ENCODE results near the gene NOD1. TPM values are rescaled to one million over a fixed set of nuclear protein-coding genes. Genes with fewer than 3 reads are reported as not detected.

NOD1 gene
- total and polyA plus RNA-seq, 2 donors (not counting 1 experiment from before 2014, with no cell fraction given), result 20.6 to 28.8 TPM

DNA sequence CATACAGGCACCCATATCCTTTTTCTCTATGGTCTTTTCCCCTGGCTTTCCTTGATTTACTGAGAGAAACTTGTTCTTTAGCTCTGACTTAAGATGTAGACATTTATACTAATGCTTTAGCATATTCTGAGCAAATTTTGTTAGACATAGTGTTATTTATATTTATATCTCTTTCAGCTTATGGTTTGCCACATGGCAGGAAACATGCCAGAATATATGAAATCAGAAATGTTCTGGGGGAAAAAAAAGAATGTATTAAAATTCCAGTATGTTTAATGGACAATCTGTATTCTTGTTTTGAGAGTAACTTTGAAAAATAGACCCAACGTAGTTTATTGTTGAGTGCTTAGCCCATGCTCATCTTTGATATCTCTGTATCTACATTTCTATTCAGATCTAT lies 36.2 kb upstream of the NOD1 start:
- Histone ChIP-seq H3K27me3 (replicated peaks in 1 of 4; ENCODE audit: control extremely low read depth in 1 of 4, control insufficient read depth in 3 of 4, insufficient read depth in 4 of 4, low read length in 3 of 4) (no peaks in the 10 kb centered on the region), H3K79me2 (ENCODE audit: control insufficient read depth, insufficient read depth, low read length) (no peaks in the 10 kb centered on the region), H3K9me3 (ENCODE audit: control extremely low read depth in 1 of 3, control insufficient read depth in 2 of 3, insufficient read depth in 1 of 3, low read length in 2 of 3) (no peaks in the 10 kb centered on the region), H3K4me1 (ENCODE audit: control insufficient read depth in 2 of 2, insufficient read depth in 2 of 2, low read length in 2 of 2) (no peaks in the 10 kb centered on the region), H4K20me1 (ENCODE audit: control insufficient read depth, insufficient read depth, low read length, poor library complexity, severe bottlenecking) (no peaks in the 10 kb centered on the region), H3K36me3 (replicated peaks in 1 of 2; ENCODE audit: control extremely low read depth in 1 of 2, control insufficient read depth in 1 of 2, extremely low read depth in 1 of 2, insufficient read depth in 2 of 2, low read length in 1 of 2) (no peaks in the 10 kb centered on the region), H3K4me2 (replicated peaks; ENCODE audit: low read depth, low read length, poor library complexity, severe bottlenecking) (no peak overlapping the region), H3K27ac (ENCODE audit: low read length in 2 of 2) (no peak overlapping the region), H3K4me3 (ENCODE audit: control extremely low read depth in 1 of 5, extremely low read depth in 1 of 5, insufficient read depth in 1 of 5, low read depth in 2 of 5, low read length in 4 of 5) (no peak overlapping the region), H3K9ac (ENCODE audit: low read length) (no peak overlapping the region), H2AFZ (ENCODE audit: insufficient read depth, low read depth, low read length, poor library complexity, severe bottlenecking) (no peak overlapping the region)
- no peaks in the 10 kb centered on the region for H3K27me3 Mint-ChIP-seq
- H3K4me3 Mint-ChIP-seq, result no peak overlapping the region
- ChIA-PET POLR2A (no interaction called here), CTCF (interaction anchor here (3.8 kb wide), 1 partner anchor 49 kb away, joined by 13 read pairs; no protein-coding TSS in a partner anchor)
- no peak for TF ChIP-seq EZH2 (IDR thresholded peaks at IDR 0.05; ENCODE audit: borderline replicate concordance, insufficient read depth, low read depth, low read length, poor library complexity, severe bottlenecking)
- TF ChIP-seq, protein P1, sequence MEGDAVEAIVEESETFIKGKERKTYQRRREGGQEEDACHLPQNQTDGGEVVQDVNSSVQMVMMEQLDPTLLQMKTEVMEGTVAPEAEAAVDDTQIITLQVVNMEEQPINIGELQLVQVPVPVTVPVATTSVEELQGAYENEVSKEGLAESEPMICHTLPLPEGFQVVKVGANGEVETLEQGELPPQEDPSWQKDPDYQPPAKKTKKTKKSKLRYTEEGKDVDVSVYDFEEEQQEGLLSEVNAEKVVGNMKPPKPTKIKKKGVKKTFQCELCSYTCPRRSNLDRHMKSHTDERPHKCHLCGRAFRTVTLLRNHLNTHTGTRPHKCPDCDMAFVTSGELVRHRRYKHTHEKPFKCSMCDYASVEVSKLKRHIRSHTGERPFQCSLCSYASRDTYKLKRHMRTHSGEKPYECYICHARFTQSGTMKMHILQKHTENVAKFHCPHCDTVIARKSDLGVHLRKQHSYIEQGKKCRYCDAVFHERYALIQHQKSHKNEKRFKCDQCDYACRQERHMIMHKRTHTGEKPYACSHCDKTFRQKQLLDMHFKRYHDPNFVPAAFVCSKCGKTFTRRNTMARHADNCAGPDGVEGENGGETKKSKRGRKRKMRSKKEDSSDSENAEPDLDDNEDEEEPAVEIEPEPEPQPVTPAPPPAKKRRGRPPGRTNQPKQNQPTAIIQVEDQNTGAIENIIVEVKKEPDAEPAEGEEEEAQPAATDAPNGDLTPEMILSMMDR (IDR thresholded peaks at IDR 0.05), result no peak
- ATAC-seq (ENCODE audit: low read depth) (no peak), DNase-seq (no peak)
- no peaks in the 10 kb centered on the region for H3K4me1 Mint-ChIP-seq
- intact Hi-C loops (cut with micrococcal nuclease), result no loop called here
- no CpG with 5 or more reads among the region's 1 CpG for WGBS (ENCODE audit: insufficient coverage)
- no peak overlapping the region for H3K27ac Mint-ChIP-seq
- no peaks in the 10 kb centered on the region for H3K9me3 Mint-ChIP-seq (ENCODE audit: insufficient read depth)

DNA sequence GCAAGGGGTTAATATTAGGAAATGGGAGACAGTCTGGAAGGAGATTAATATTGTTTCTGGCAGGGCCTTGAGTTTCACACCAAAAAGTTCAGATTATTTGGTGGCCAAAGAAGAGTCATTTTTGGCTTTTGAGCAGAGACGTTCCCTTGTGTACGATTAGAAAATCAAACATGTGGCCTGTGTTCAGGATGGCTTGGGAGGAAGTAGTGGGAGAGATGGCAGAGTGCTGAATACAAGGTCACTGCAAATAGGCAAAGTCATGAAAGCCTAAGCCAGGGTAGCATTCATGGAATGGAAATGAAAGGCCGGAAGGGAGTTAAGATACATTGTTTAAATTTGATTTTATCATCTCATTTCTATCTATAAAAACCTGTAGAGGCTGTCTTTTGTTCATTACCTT lies 35.6 kb upstream of the NOD1 start:
- Mint-ChIP-seq H3K9me3 (ENCODE audit: insufficient read depth) (no peaks in the 10 kb centered on the region), H3K27me3 (no peaks in the 10 kb centered on the region), H3K4me1 (no peaks in the 10 kb centered on the region), H3K27ac (no peak overlapping the region), H3K4me3 (no peak overlapping the region)
- WGBS (ENCODE audit: insufficient coverage), result 93% methylated on average over 2 of the region's 3 CpGs
- no peaks in the 10 kb centered on the region for H4K20me1 ChIP-seq (ENCODE audit: control insufficient read depth, insufficient read depth, low read length, poor library complexity, severe bottlenecking)
- H3K4me1 ChIP-seq (ENCODE audit: control insufficient read depth in 2 of 2, insufficient read depth in 2 of 2, low read length in 2 of 2), result no peaks in the 10 kb centered on the region
- H3K27ac ChIP-seq (ENCODE audit: low read length in 2 of 2), result no peak overlapping the region
- POLR2A ChIA-PET, result no interaction called here
- no peaks in the 10 kb centered on the region for H3K79me2 ChIP-seq (ENCODE audit: control insufficient read depth, insufficient read depth, low read length)
- no peak overlapping the region for H3K9ac ChIP-seq (ENCODE audit: low read length)
- no peak overlapping the region for H3K4me3 ChIP-seq (ENCODE audit: control extremely low read depth in 1 of 5, extremely low read depth in 1 of 5, insufficient read depth in 1 of 5, low read depth in 2 of 5, low read length in 4 of 5)
- intact Hi-C loops (cut with micrococcal nuclease), result no loop called here
- H3K9me3 ChIP-seq (ENCODE audit: control extremely low read depth in 1 of 3, control insufficient read depth in 2 of 3, insufficient read depth in 1 of 3, low read length in 2 of 3), result no peaks in the 10 kb centered on the region
- no peak for DNase-seq
- CTCF ChIA-PET, result no interaction called here
- ATAC-seq (ENCODE audit: low read depth), result no peak
- H3K36me3 ChIP-seq (replicated peaks in 1 of 2; ENCODE audit: control extremely low read depth in 1 of 2, control insufficient read depth in 1 of 2, extremely low read depth in 1 of 2, insufficient read depth in 2 of 2, low read length in 1 of 2), result no peaks in the 10 kb centered on the region
- no peak for TF ChIP-seq EZH2 (IDR thresholded peaks at IDR 0.05; ENCODE audit: borderline replicate concordance, insufficient read depth, low read depth, low read length, poor library complexity, severe bottlenecking)
- TF ChIP-seq, protein P1 (IDR thresholded peaks at IDR 0.05), result no peak
- H2AFZ ChIP-seq (ENCODE audit: insufficient read depth, low read depth, low read length, poor library complexity, severe bottlenecking), result no peak overlapping the region
- no peaks in the 10 kb centered on the region for H3K27me3 ChIP-seq (replicated peaks in 1 of 4; ENCODE audit: control extremely low read depth in 1 of 4, control insufficient read depth in 3 of 4, insufficient read depth in 4 of 4, low read length in 3 of 4)
- H3K4me2 ChIP-seq (replicated peaks; ENCODE audit: low read depth, low read length, poor library complexity, severe bottlenecking), result no peak overlapping the region
